RWPE1 (cell line): ENCODE data around the gene CD53.
"Not testable (repeated sequence)": the region's sequence is repeated elsewhere in the genome, so short reads cannot be mapped to it uniquely, and the experiment has no call there.

ENCODE experiments used
- CTCF ChIA-PET: fragments of 350-600 bp; sonication (Branson Sonifier 250); formaldehyde crosslinking; extraction: SDS; loops from one replicate; lab custom pipeline; 2021; lab: Yijun Ruan, JAX
- POLR2A ChIA-PET: fragments of 400-600 bp; formaldehyde crosslinking; extraction: SDS; loops from one replicate; lab custom pipeline; 2020; ENCODE audit warnings: antibody characterized with exemption; ENCODE audit not compliant: low non-redundant PET; lab: Yijun Ruan, JAX
- DNase-seq: peaks from one replicate; pipeline ENCODE4 v3.0.0; 2012; ENCODE audit warnings: low spot score
- H3K27ac ChIP-seq: fragments of 450-650 bp; 2 replicates; pipeline ENCODE4 v1.5.1; 2017
- CTCF ChIP-seq: fragments of 450-650 bp; conservative IDR thresholded peaks from 2 replicates; pipeline ENCODE4 v1.5.1; 2017; ENCODE audit warnings: low read depth, mild to moderate bottlenecking

CD53 gene

GRCh38 chr1:110850627-110851026, 22.3 kb upstream of the CD53 start:
- CTCF ChIA-PET = no interaction called here
- no peak for TF ChIP-seq CTCF
- no peak for DNase-seq

GRCh38 chr1:110853135-110853534, 19.8 kb upstream of the CD53 start:
- H3K27ac ChIP-seq = no peak overlapping the region
- CTCF ChIA-PET = no interaction called here
- no peak for TF ChIP-seq CTCF
- POLR2A ChIA-PET = no interaction called here
- DNase-seq = no peak

More at GRCh38 chr1:110850627-110851026, 22.3 kb upstream of the CD53 start:
- POLR2A ChIA-PET = no interaction called here
- no peak overlapping the region for H3K27ac ChIP-seq

- no peak for DNase-seq
- no peak overlapping the region for H3K27ac ChIP-seq
- CTCF ChIA-PET = interaction anchor here (0.8 kb wide), 1 partner anchor 56 kb away, joined by 4 read pairs; no protein-coding TSS in a partner anchor
- no peak for TF ChIP-seq CTCF
- POLR2A ChIA-PET = no interaction called here
These were observed 16.5 kb upstream of the CD53 start for GRCh38 chr1:110856410-110856809.

DNA sequence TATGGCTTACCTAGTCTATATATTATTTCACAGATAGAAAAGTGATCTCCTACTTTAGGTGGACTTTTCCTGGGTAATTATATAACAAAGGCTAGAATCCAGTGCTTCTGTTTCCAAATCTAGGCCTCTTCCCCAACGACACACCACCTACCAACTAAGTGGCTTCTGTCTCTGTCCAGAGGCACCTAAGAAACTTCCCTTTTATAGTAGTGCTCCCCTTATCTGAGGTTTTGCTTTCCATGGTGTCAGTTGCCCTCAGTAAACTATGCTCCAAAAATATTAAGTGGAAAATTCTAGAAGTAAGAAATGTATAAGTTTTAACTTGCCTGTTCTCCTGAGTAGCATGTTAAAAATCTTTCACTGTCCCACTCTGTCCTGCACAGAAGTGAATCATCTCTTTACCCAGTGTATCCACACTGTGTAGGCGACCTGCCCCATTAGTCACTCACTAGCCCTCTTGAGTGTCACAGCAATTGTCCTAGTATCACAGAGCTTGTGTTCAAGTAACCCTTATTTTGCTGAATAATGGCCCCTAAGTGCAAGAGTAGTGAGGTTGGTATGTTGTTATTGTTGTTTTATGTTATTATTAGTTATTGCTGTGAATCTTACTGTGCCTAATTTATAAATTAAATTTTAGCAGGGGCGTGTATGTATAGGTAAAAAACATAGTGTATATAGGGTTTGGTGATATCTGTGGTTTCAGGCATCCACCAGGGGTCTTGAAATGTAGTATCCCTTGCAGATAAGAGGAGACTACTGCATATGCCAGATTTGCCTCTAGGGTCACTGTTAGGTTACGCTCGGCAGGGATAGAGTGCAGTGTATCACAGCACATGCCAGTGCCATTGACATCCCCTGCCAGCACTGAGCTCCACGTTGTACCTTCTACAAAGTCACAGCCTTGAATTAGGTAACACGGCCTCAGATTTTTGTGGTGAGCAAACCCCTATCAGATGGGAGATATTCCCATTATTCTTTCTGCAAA, 14.7 kb upstream of the CD53 start:
- POLR2A ChIA-PET = no interaction called here
- no peak for TF ChIP-seq CTCF
- H3K27ac ChIP-seq = no peak overlapping the region
- no peak for DNase-seq
- CTCF ChIA-PET = interaction anchor here (0.7 to 0.8 kb wide), 2 partner anchors 62 to 293 kb away, joined by 3 read pairs; no protein-coding TSS in a partner anchor

DNA sequence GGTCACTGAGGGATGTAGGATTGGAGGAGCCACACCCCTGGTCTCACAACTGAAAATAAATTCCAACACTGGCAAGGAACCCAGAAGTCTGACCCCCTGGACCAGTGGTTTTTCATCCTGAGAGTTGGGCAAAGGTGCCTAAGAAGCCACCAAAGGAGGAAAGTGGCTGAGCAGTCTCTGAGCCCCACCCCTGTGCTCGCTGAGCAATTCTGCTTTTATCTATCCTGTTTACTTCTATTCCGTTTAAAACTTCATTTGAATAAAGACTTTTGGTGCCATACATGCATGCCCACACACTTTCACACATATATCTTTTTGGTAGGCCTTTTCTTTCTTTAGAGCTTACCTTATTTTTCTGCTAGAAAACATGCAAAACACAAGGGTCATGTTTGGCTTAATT, 13.9 kb upstream of the CD53 start:
- POLR2A ChIA-PET = no interaction called here
- H3K27ac ChIP-seq = no peak overlapping the region
- no peak for DNase-seq
- TF ChIP-seq CTCF = no peak
- CTCF ChIA-PET = no interaction called here

GRCh38 chr1:110860174-110860573, 12.8 kb upstream of the CD53 start:
- POLR2A ChIA-PET = no interaction called here

DNA sequence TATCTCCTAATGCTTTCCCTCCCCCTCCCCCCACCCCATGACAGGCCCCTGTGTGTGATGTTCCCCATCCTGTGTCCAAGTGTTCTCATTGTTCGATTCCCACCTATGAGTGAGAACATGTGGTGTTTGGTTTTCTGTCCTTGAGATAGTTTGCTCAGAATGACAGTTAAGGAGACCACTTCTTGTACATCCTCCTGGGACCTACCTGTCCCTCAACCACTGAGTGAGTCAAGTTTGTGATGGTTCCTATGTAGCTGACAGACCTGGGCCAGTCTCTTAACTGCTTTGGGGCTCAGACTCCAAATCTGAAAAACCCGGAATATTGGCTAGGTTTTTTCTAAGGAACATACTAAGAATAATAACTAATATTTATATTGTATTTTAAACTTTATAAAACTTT, 12.3 kb upstream of the CD53 start:
- POLR2A ChIA-PET, H3K27ac ChIP-seq, CTCF ChIA-PET: not testable (repeated sequence)

More at GRCh38 chr1:110860174-110860573, 12.8 kb upstream of the CD53 start:
- TF ChIP-seq CTCF = no peak
- H3K27ac ChIP-seq = no peak overlapping the region
- DNase-seq = no peak
- CTCF ChIA-PET = no interaction called here

GRCh38 chr1:110861942-110862341, 11.0 kb upstream of the CD53 start:
- DNase-seq = not testable (repeated sequence)

More for the DNA sequence above, 12.3 kb upstream of the CD53 start:
- DNase-seq = not testable (repeated sequence)

More at GRCh38 chr1:110861942-110862341, 11.0 kb upstream of the CD53 start:
- CTCF ChIA-PET, POLR2A ChIA-PET, H3K27ac ChIP-seq: not testable (repeated sequence)
